Measurements from ENCODE around the gene FBN2.

Gene FBN2

DNA sequence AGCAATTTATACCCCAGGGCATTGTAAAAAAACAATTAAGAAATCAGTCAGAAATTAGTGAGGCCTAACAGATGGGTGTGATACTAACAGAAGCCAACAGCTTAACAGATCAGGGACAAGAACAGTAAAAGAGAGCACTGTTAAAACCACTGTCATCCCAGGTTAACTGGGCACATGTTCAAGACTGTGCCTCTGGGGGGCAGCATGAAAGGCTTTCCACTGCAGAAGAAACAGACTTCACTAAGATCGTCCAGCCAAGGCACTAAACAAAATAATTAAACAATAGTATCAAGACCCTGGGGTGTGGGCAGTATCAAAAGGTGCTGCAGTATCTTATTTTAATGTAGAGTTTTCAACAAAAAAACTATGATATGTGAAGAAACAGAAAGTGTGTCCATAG is 43.5 kb downstream of the FBN2 start:
- H3K4me3 ChIP-seq (ENCODE audit: low read depth, low read length), result no peak overlapping the region
- no peaks in the 10 kb centered on the region for H3K9me3 ChIP-seq (ENCODE audit: control insufficient read depth, insufficient read depth, low read length)
- no peaks in the 10 kb centered on the region for H3K27me3 ChIP-seq (ENCODE audit: control insufficient read depth, insufficient read depth, low read length)
- H3K9ac ChIP-seq (ENCODE audit: low read depth, low read length), result no peak overlapping the region
- no peaks in the 10 kb centered on the region for H3K36me3 ChIP-seq (ENCODE audit: control insufficient read depth, insufficient read depth, low read length)
- no peaks in the 10 kb centered on the region for H3K4me1 ChIP-seq (ENCODE audit: control insufficient read depth, insufficient read depth, low read length)

GRCh38 chr5:128493657-128494329 is 44.3 kb downstream of the FBN2 start:
- Histone ChIP-seq H3K9me3 (ENCODE audit: control insufficient read depth, insufficient read depth, low read length) (no peaks in the 10 kb centered on the region), H3K4me1 (ENCODE audit: control insufficient read depth, insufficient read depth, low read length) (no peaks in the 10 kb centered on the region), H3K9ac (ENCODE audit: low read depth, low read length) (no peak overlapping the region), H3K4me3 (ENCODE audit: low read depth, low read length) (no peak overlapping the region), H3K27me3 (ENCODE audit: control insufficient read depth, insufficient read depth, low read length) (no peaks in the 10 kb centered on the region), H3K36me3 (ENCODE audit: control insufficient read depth, insufficient read depth, low read length) (no peaks in the 10 kb centered on the region)

DNA sequence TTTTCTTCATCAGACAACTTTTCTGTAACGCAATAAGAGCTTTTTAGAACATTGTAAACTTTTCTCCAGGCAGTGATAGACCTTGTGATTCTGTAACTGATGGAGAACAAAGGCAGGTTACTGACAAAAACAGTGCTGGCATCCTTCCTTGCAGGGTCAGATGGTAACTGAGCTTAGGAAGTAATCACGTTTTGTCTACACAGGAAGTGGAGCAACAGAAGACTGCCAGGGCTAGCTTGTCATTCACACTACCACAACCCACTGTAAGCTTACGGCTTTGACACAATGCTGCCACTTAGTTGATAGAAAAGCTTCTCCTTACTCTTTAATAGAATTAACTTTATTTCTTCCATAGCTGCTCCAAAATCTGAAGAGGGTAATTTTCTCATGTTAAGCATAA is 46.8 kb downstream of the FBN2 start:
- Histone ChIP-seq H3K27me3 (ENCODE audit: control insufficient read depth, insufficient read depth, low read length) (no peaks in the 10 kb centered on the region), H3K36me3 (ENCODE audit: control insufficient read depth, insufficient read depth, low read length) (no peaks in the 10 kb centered on the region), H3K4me1 (ENCODE audit: control insufficient read depth, insufficient read depth, low read length) (no peaks in the 10 kb centered on the region), H3K9ac (ENCODE audit: low read depth, low read length) (no peak overlapping the region), H3K4me3 (ENCODE audit: low read depth, low read length) (no peak overlapping the region), H3K9me3 (ENCODE audit: control insufficient read depth, insufficient read depth, low read length) (no peaks in the 10 kb centered on the region)

DNA sequence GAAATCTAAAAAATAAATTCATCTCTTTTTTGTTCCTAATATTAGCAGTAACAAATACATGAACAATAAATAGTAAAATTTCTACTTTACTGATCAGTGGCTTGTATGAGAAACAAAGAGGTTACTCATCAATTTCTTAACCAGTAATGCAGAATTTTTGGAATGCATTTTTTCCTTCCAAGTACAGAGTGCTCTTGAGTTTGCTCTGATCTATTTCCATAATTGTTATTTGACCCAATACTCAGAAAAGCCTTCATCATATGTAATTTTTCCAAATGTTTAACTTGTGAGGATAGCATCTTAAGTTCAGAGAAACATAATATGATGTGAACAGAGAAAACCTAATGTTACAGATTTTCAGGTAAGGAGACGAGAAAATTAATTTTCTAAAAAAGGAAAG is 47.3 kb downstream of the FBN2 start:
- Histone ChIP-seq H3K27me3 (ENCODE audit: control insufficient read depth, insufficient read depth, low read length) (no peaks in the 10 kb centered on the region), H3K9ac (ENCODE audit: low read depth, low read length) (no peak overlapping the region), H3K36me3 (ENCODE audit: control insufficient read depth, insufficient read depth, low read length) (no peaks in the 10 kb centered on the region), H3K9me3 (ENCODE audit: control insufficient read depth, insufficient read depth, low read length) (no peaks in the 10 kb centered on the region), H3K4me3 (ENCODE audit: low read depth, low read length) (no peak overlapping the region), H3K4me1 (ENCODE audit: control insufficient read depth, insufficient read depth, low read length) (no peaks in the 10 kb centered on the region)

DNA sequence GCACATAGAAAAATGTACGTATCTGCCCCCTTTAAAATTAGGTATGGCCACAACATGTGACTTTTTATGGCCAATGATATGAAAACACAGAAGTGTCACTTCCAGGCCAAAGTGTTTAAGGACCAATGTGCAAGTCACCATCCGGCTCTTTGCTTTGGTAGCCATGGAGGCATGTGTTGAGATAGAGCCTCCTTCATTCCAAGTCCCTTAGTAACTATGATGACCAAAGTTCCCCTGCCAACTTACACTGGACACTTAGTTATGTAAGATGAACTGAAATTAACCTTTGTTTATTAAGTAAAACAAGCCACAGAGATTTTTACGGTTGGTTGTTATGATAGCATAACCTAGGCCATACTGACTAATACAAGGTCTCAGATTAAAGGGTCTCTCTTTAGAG is 51.0 kb downstream of the FBN2 start:
- Histone ChIP-seq H3K4me1 (ENCODE audit: control insufficient read depth, insufficient read depth, low read length) (no peaks in the 10 kb centered on the region), H3K27me3 (ENCODE audit: control insufficient read depth, insufficient read depth, low read length) (no peaks in the 10 kb centered on the region), H3K36me3 (ENCODE audit: control insufficient read depth, insufficient read depth, low read length) (no peaks in the 10 kb centered on the region), H3K9me3 (ENCODE audit: control insufficient read depth, insufficient read depth, low read length) (no peaks in the 10 kb centered on the region), H3K4me3 (ENCODE audit: low read depth, low read length) (no peak overlapping the region), H3K9ac (ENCODE audit: low read depth, low read length) (no peak overlapping the region)

- Histone ChIP-seq H3K9ac (ENCODE audit: low read depth, low read length) (no peak overlapping the region), H3K4me3 (ENCODE audit: low read depth, low read length) (no peak overlapping the region), H3K4me1 (ENCODE audit: control insufficient read depth, insufficient read depth, low read length) (no peaks in the 10 kb centered on the region), H3K9me3 (ENCODE audit: control insufficient read depth, insufficient read depth, low read length) (no peaks in the 10 kb centered on the region), H3K36me3 (ENCODE audit: control insufficient read depth, insufficient read depth, low read length) (no peaks in the 10 kb centered on the region), H3K27me3 (ENCODE audit: control insufficient read depth, insufficient read depth, low read length) (no peaks in the 10 kb centered on the region)
Measured at GRCh38 chr5:128483738-128484137, 54.3 kb downstream of the FBN2 start.

GRCh38 chr5:128480906-128481633 is 57.0 kb downstream of the FBN2 start:
- Histone ChIP-seq H3K9me3 (ENCODE audit: control insufficient read depth, insufficient read depth, low read length) (no peaks in the 10 kb centered on the region), H3K36me3 (ENCODE audit: control insufficient read depth, insufficient read depth, low read length) (no peaks in the 10 kb centered on the region), H3K27me3 (ENCODE audit: control insufficient read depth, insufficient read depth, low read length) (no peaks in the 10 kb centered on the region), H3K4me3 (ENCODE audit: low read depth, low read length) (no peak overlapping the region), H3K4me1 (ENCODE audit: control insufficient read depth, insufficient read depth, low read length) (no peaks in the 10 kb centered on the region), H3K9ac (ENCODE audit: low read depth, low read length) (no peak overlapping the region)

DNA sequence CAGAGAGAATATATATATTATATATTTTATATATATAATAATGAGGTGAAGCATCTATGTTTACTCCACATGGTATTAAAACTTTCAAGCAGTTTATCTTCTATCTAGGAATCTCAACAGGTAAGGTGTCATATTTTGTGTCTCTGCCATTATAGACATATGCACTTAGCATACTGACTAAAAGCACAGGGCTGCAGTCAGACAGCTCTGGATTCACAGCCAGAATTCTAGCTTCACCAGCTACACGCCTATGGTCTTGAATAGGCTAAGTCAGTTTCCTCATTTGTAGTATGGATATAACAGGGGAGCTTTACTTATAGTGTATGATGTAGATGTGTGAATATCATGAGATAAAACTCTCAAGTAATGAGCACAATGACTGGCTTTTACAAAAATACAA is 57.9 kb downstream of the FBN2 start:
- Histone ChIP-seq H3K27me3 (ENCODE audit: control insufficient read depth, insufficient read depth, low read length) (no peaks in the 10 kb centered on the region), H3K36me3 (ENCODE audit: control insufficient read depth, insufficient read depth, low read length) (no peaks in the 10 kb centered on the region), H3K9ac (ENCODE audit: low read depth, low read length) (no peak overlapping the region), H3K4me1 (ENCODE audit: control insufficient read depth, insufficient read depth, low read length) (no peaks in the 10 kb centered on the region), H3K4me3 (ENCODE audit: low read depth, low read length) (no peak overlapping the region), H3K9me3 (ENCODE audit: control insufficient read depth, insufficient read depth, low read length) (no peaks in the 10 kb centered on the region)

GRCh38 chr5:128478386-128479368 is 59.4 kb downstream of the FBN2 start:
- no peak overlapping the region for H3K4me3 ChIP-seq (ENCODE audit: low read depth, low read length)
- no peaks in the 10 kb centered on the region for H3K9me3 ChIP-seq (ENCODE audit: control insufficient read depth, insufficient read depth, low read length)
- no peak overlapping the region for H3K9ac ChIP-seq (ENCODE audit: low read depth, low read length)
- H3K4me1 ChIP-seq (ENCODE audit: control insufficient read depth, insufficient read depth, low read length), result no peaks in the 10 kb centered on the region
- H3K36me3 ChIP-seq (ENCODE audit: control insufficient read depth, insufficient read depth, low read length), result no peaks in the 10 kb centered on the region
- H3K27me3 ChIP-seq (ENCODE audit: control insufficient read depth, insufficient read depth, low read length), result no peaks in the 10 kb centered on the region

DNA sequence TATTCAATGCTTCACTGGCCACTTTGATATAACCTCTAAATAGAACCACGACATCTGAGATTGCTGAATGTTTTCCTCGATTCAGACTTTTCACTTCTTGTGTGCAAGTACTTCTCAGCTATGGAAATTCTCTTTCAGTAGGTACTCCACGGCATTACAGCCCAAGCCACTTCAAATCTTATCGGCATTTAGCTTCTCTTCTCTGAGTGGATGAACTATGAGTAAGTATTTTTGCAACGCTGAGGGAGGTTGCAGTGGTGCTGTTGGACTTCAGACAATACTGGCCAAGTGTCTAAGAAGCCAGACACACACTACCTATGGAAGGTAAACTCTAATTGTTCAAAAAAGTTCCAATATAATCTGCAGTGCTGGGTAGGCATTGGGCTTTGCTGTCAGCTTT is 60.1 kb downstream of the FBN2 start:
- H3K9ac ChIP-seq (ENCODE audit: low read depth, low read length), result no peak overlapping the region
- H3K4me1 ChIP-seq (ENCODE audit: control insufficient read depth, insufficient read depth, low read length), result no peaks in the 10 kb centered on the region
- H3K27me3 ChIP-seq (ENCODE audit: control insufficient read depth, insufficient read depth, low read length), result no peaks in the 10 kb centered on the region
- H3K9me3 ChIP-seq (ENCODE audit: control insufficient read depth, insufficient read depth, low read length), result no peaks in the 10 kb centered on the region
- no peak overlapping the region for H3K4me3 ChIP-seq (ENCODE audit: low read depth, low read length)
- H3K36me3 ChIP-seq (ENCODE audit: control insufficient read depth, insufficient read depth, low read length), result no peaks in the 10 kb centered on the region

DNA sequence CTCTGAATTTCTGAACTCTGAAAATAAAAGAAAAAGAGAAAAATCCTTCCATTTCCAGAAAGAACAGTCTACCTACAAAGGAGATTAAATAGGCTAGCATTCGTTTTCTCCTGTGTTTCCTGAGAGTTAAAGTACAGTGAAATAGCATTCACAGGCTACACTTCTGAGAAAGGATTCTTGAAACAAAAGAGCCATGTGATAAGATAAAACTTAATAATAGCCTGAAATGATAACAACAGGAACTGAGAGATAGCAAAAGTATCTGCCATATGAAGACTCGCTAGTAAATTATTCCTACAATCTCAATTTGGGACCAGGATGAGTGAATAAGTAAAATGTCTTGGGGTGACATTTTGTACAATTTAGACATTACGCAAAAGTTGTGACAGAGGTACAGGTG is 62.4 kb downstream of the FBN2 start:
- Histone ChIP-seq H3K27me3 (ENCODE audit: control insufficient read depth, insufficient read depth, low read length) (no peaks in the 10 kb centered on the region), H3K9me3 (ENCODE audit: control insufficient read depth, insufficient read depth, low read length) (no peaks in the 10 kb centered on the region), H3K4me1 (ENCODE audit: control insufficient read depth, insufficient read depth, low read length) (no peaks in the 10 kb centered on the region), H3K9ac (ENCODE audit: low read depth, low read length) (no peak overlapping the region), H3K36me3 (ENCODE audit: control insufficient read depth, insufficient read depth, low read length) (no peaks in the 10 kb centered on the region), H3K4me3 (ENCODE audit: low read depth, low read length) (no peak overlapping the region)

Measured in iPS-15b (cell line).